IMR-90 (cell line): ENCODE measurements around the gene CAMK4. TPM values are rescaled to one million over a fixed set of nuclear protein-coding genes. Genes with fewer than 3 reads are reported as not detected.

Source experiments
- ATAC-seq: fragments of 200-7000 bp; cut with Tn5 transposase; 2 replicates; pipeline ENCODE4 v1.9.1; 2020; ENCODE audit warnings: low read depth, mild to moderate bottlenecking, moderate library complexity
- BruUV-seq: library from RNA; stranded (reverse); fragments of 400-500 nt; replicated peaks from 2 replicates; lab custom pipeline; 2021; lab: Mats Ljungman, UMichigan
- CTCF ChIA-PET: fragments of 300-600 bp; formaldehyde crosslinking; extraction: SDS; loops from one replicate; lab custom pipeline; 2021; ENCODE audit warnings: antibody characterized with exemption; lab: Yijun Ruan, JAX
- POLR2A ChIA-PET: fragments of 300-600 bp; sonication (Branson Sonifier 250); formaldehyde crosslinking; loops from one replicate; lab custom pipeline; 2022; ENCODE audit warnings: antibody characterized with exemption; ENCODE audit not compliant: unreplicated experiment; lab: Charles Lee
- DNase-seq: peaks from one replicate; pipeline ENCODE4 v3.0.0; 2013
- H2AFZ ChIP-seq: replicated peaks from 2 replicates; pipeline ENCODE3; 2013; ENCODE audit warnings: low read length, mild to moderate bottlenecking; ENCODE audit not compliant: poor library complexity
- H2AK5ac ChIP-seq: 2 replicates; pipeline ENCODE4 v1.6.1; 2013; ENCODE audit warnings: low read depth, low read length, inconsistent platforms
- H2AK9ac ChIP-seq: replicated peaks from 2 replicates; pipeline ENCODE3; 2013; ENCODE audit warnings: mild to moderate bottlenecking, low read depth, low read length, moderate library complexity; ENCODE audit not compliant: poor library complexity
- H2BK120ac ChIP-seq: 2 replicates; pipeline ENCODE4 v1.6.1; 2013; ENCODE audit warnings: low read depth, low read length, inconsistent platforms
- H2BK15ac ChIP-seq: 3 replicates; pipeline ENCODE4 v1.6.1; 2013; ENCODE audit warnings: low read depth, low read length, inconsistent platforms
- H2BK20ac ChIP-seq: 2 replicates; pipeline ENCODE4 v1.6.1; 2013; ENCODE audit warnings: low read depth, mild to moderate bottlenecking, inconsistent platforms, low read length, moderate library complexity
- H2BK5ac ChIP-seq: 2 replicates; pipeline ENCODE4 v1.6.1; 2013; ENCODE audit warnings: mild to moderate bottlenecking, low read depth, low read length, inconsistent platforms; ENCODE audit not compliant: poor library complexity, severe bottlenecking
- H3K14ac ChIP-seq: replicated peaks from 2 replicates; pipeline ENCODE4 v1.6.1; 2013; ENCODE audit warnings: low read depth, low read length, inconsistent platforms
- H3K18ac ChIP-seq: 2 replicates; pipeline ENCODE4 v1.6.1; 2013; ENCODE audit warnings: low read depth, low read length, control low read depth
- H3K23ac ChIP-seq: 2 replicates; pipeline ENCODE4 v1.6.1; 2013; ENCODE audit warnings: low read depth, low read length, inconsistent platforms
- H3K27ac ChIP-seq: 2 replicates; pipeline ENCODE4 v1.5.1; 2013; ENCODE audit warnings: mild to moderate bottlenecking, control low read depth, low read length; ENCODE audit not compliant: insufficient read depth
- H3K27me3 ChIP-seq: 2 replicates; pipeline ENCODE4 v1.6.1; 2013; ENCODE audit warnings: low read length; ENCODE audit not compliant: control insufficient read depth, insufficient read depth
- H3K36me3 ChIP-seq: 2 replicates; pipeline ENCODE4 v1.6.1; 2013; ENCODE audit warnings: low read length, mixed read lengths; ENCODE audit not compliant: control insufficient read depth, insufficient read depth
- H3K4ac ChIP-seq: 2 replicates; pipeline ENCODE4 v1.6.1; 2013; ENCODE audit warnings: low read depth, low read length, inconsistent platforms
- H3K4me1 ChIP-seq: 2 replicates; pipeline ENCODE4 v1.6.1; 2013; ENCODE audit warnings: low read length, mixed read lengths; ENCODE audit not compliant: control insufficient read depth, insufficient read depth
- H3K4me2 ChIP-seq: 2 replicates; pipeline ENCODE4 v1.6.1; 2013; ENCODE audit warnings: low read depth, mild to moderate bottlenecking, control low read depth, low read length, moderate library complexity
- H3K4me3 ChIP-seq: 2 replicates; pipeline ENCODE4 v1.5.1; 2013; ENCODE audit warnings: low read depth, mild to moderate bottlenecking, control low read depth, low read length, moderate library complexity; ENCODE audit not compliant: insufficient read depth
- H3K56ac ChIP-seq: 2 replicates; pipeline ENCODE4 v1.6.1; 2013; ENCODE audit warnings: low read length, inconsistent platforms; ENCODE audit not compliant: insufficient read depth; ENCODE audit errors: extremely low read depth
- H3K79me1 ChIP-seq, 2 experiments: 2 replicates each; pipeline ENCODE4 v1.6.1; 2013; ENCODE audit warnings: low read length in 2 of 2, inconsistent platforms in 1 of 2, low read depth in 1 of 2
- H3K9ac ChIP-seq: 2 replicates; pipeline ENCODE4 v1.6.1; 2013; ENCODE audit warnings: low read depth, low read length, control low read depth
- H3K9me1 ChIP-seq: 2 replicates; pipeline ENCODE4 v1.6.1; 2013; ENCODE audit warnings: low read length, inconsistent platforms; ENCODE audit not compliant: insufficient read depth
- H3K9me3 ChIP-seq: 2 replicates; pipeline ENCODE4 v1.6.1; 2013; ENCODE audit warnings: low read length; ENCODE audit not compliant: control insufficient read depth, insufficient read depth
- H4K20me1 ChIP-seq: 2 replicates; pipeline ENCODE4 v1.6.1; 2013; ENCODE audit warnings: low read length, inconsistent platforms; ENCODE audit not compliant: insufficient read depth
- H4K5ac ChIP-seq: 2 replicates; pipeline ENCODE4 v1.6.1; 2013; ENCODE audit warnings: mild to moderate bottlenecking, low read depth, low read length, control low read depth
- H4K8ac ChIP-seq, 2 experiments: 2 replicates each; pipeline ENCODE4 v1.6.1; 2013; ENCODE audit warnings: low read depth in 2 of 2, low read length in 2 of 2, control low read depth in 1 of 2, inconsistent platforms in 1 of 2
- H4K91ac ChIP-seq: 2 replicates; pipeline ENCODE4 v1.6.1; 2013; ENCODE audit warnings: low read depth, low read length, inconsistent platforms; ENCODE audit not compliant: insufficient read depth
- CEBPB ChIP-seq: IDR thresholded peaks from 2 replicates; pipeline ENCODE4 v1.6.1; 2012; ENCODE audit warnings: low read depth, low read length, improper control_type of control experiment
- CHD1 ChIP-seq: IDR thresholded peaks from 2 replicates; pipeline ENCODE4 v1.6.1; 2012; ENCODE audit warnings: low read depth, low read length, improper control_type of control experiment
- CTCF ChIP-seq: conservative IDR thresholded peaks from 2 replicates; pipeline ENCODE4 v1.5.1; 2012; ENCODE audit warnings: mild to moderate bottlenecking, low read depth, low read length, improper control_type of control experiment
- ELK1 ChIP-seq: fragments of 150-350 bp; IDR thresholded peaks from 2 replicates; pipeline ENCODE4 v1.6.1; 2016; ENCODE audit warnings: low read depth, mild to moderate bottlenecking, low read length, moderate library complexity, borderline replicate concordance
- MXI1 ChIP-seq: IDR thresholded peaks from 2 replicates; pipeline ENCODE4 v1.6.1; 2012; ENCODE audit warnings: low read depth, mild to moderate bottlenecking, low read length, moderate library complexity, borderline replicate concordance
- NFE2L2 ChIP-seq: fragments of 150-350 bp; IDR thresholded peaks from 2 replicates; pipeline ENCODE4 v1.6.1; 2016; ENCODE audit warnings: low read depth, mild to moderate bottlenecking, low read length
- POLR2A ChIP-seq: IDR thresholded peaks from 2 replicates; pipeline ENCODE4 v1.6.1; 2012; ENCODE audit warnings: mild to moderate bottlenecking, low read depth, low read length
- RFX5 ChIP-seq: IDR thresholded peaks from 2 replicates; pipeline ENCODE4 v1.8.0; 2012; ENCODE audit warnings: low read depth, mild to moderate bottlenecking, low read length, moderate library complexity
- SMC3 ChIP-seq: fragments of 150-350 bp; IDR thresholded peaks from 2 replicates; pipeline ENCODE4 v1.6.1; 2016; ENCODE audit warnings: low read depth, mild to moderate bottlenecking, antibody characterized with exemption, low read length, moderate library complexity
- WGBS, 2 experiments: methylation state at CpG; one replicate each; pipeline versions ENCODE4 v1.1.5 to v1.1.7; 2013; ENCODE audit warnings: missing lambda C conversion rate in 2 of 2; ENCODE audit not compliant: insufficient read length in 1 of 2; ENCODE audit errors: extremely low coverage in 2 of 2; 5-methylcytosine and 5-hydroxymethylcytosine counted together
- dilution Hi-C: fragments of 300-500 bp; cut with HindIII; formaldehyde crosslinking; loops from one replicate; pipeline ENCODE4 v1.14.3; 2018; ENCODE audit warnings: low sequenced_read_pairs; ENCODE audit not compliant: unreplicated experiment
- in situ Hi-C: fragments of 300-500 bp; cut with MboI; formaldehyde crosslinking; loops from 3 replicates; pipeline ENCODE4 v1.14.3; 2019; ENCODE audit warnings: low sequenced_read_pairs, inconsistent platforms, mixed read lengths
- intact Hi-C: fragments of 100-400 bp; cut with micrococcal nuclease; formaldehyde crosslinking; loops from 2 replicates; pipeline ENCODE4 v1.10.0; 2022
- polyA plus RNA-seq, 3 experiments: library from polyadenylated mRNA; depleted of rRNA; stranded (reverse); fragments of >200 nt; gene quantifications; 2 replicates each; pipeline ENCODE4 v1.2.3, GENCODE V29; 2012; ENCODE audit warnings: low replicate concordance in 1 of 3
- total RNA-seq: library from RNA; depleted of rRNA; stranded (reverse); fragments of >200 nt; gene quantifications from 2 replicates; pipeline ENCODE4 v1.2.3, GENCODE V29; 2012

Gene CAMK4
- total and polyA plus RNA-seq, 2 of the 4 experiments (the other 2 are of a cell fraction) = 3.7 to 4.8 TPM

- Histone ChIP-seq H2AK5ac (no peak overlapping the region), H2BK20ac (no peak overlapping the region), H4K20me1 (no peaks in the 10 kb centered on the region), H4K5ac (no peak overlapping the region), H3K4me2 (no peak overlapping the region), H2AFZ (no peak overlapping the region), H3K4me1 (0 out of 2 replicates have a peak, but pooled peaks cover 2% of the 10 kb centered on the region), H2BK15ac (no peak overlapping the region), H2BK120ac (no peak overlapping the region), H3K36me3 (no peaks in the 10 kb centered on the region), H3K56ac (no peak overlapping the region), H2AK9ac (no peak overlapping the region), H4K91ac (no peak overlapping the region), H3K9me1 (no peaks in the 10 kb centered on the region), H3K4me3 (no peak overlapping the region), H2BK5ac (no peak overlapping the region), H3K14ac (no peak overlapping the region), H4K8ac (no peak overlapping the region), H3K4ac (no peak overlapping the region), H3K79me1 (no peaks in the 10 kb centered on the region), H3K27me3 (no peaks in the 10 kb centered on the region), H3K9me3 (no peaks in the 10 kb centered on the region), H3K23ac (no peak overlapping the region), H3K18ac (no peak overlapping the region), H3K27ac (no peak overlapping the region), H3K9ac (no peak overlapping the region)
- BruUV-seq = no TSS peak
- no CpG with 5 or more reads among the region's 3 CpGs for WGBS, 2 experiments
- ATAC-seq (peak; percentile 32; the same call in 1 of the 2 replicates), DNase-seq (peak; percentile 22)
- in situ Hi-C loops = no loop called here
- intact Hi-C loops = no loop called here
- ChIA-PET POLR2A (no interaction called here), CTCF (no interaction called here)
- dilution Hi-C loops = no loop called here
- TF ChIP-seq NFE2L2 (no peak), CTCF (no peak), POLR2A (no peak), MXI1 (no peak), CEBPB (no peak), ELK1 (no peak), SMC3 (no peak), RFX5 (no peak), CHD1 (no peak)
Observed at GRCh38 chr5:111348661-111349329, 124.6 kb downstream of the CAMK4 start.
